Colonic mucosa (tissue), 4 donors: ENCODE data around the gene CCDC9. TPM values are rescaled to one million over a fixed set of nuclear protein-coding genes. Genes with fewer than 3 reads are reported as not detected.

ENCODE experiments used
- DNase-seq: peaks from one replicate; pipeline ENCODE4 v3.0.0-alpha.2; 2020
- H3K27ac ChIP-seq: fragments of 200-600 bp; one replicate; pipeline ENCODE4 v1.8.0; 2021
- H3K27me3 ChIP-seq: fragments of 200-600 bp; one replicate; pipeline ENCODE4 v1.8.0; 2021
- H3K36me3 ChIP-seq: fragments of 200-600 bp; one replicate; pipeline ENCODE4 v1.8.0; 2021
- H3K4me1 ChIP-seq: fragments of 200-600 bp; one replicate; pipeline ENCODE4 v1.8.0; 2021; ENCODE audit warnings: mild to moderate bottlenecking
- H3K4me3 ChIP-seq: fragments of 200-600 bp; one replicate; pipeline ENCODE4 v1.8.0; 2021
- H3K9ac ChIP-seq, 2 donors: one replicate each; pipeline ENCODE4 v1.7.0; 2013; ENCODE audit warnings: control low read depth in 2 of 2, low read depth in 2 of 2, low read length in 2 of 2
- H3K9me3 ChIP-seq: fragments of 200-600 bp; one replicate; pipeline ENCODE4 v1.8.0; 2021
- intact Hi-C: fragments of 100-400 bp; cut with DNase I; formaldehyde crosslinking; loops from one replicate; pipeline ENCODE4 v1.14.1; 2022
- total RNA-seq, 2 donors: library from RNA; stranded (reverse); fragmentation: NEBNext Ultra II Directional in 1 of 2; extraction: Animal tissue kit (Norgen Biotek cat#: 25700) in 1 of 2; gene quantifications; one replicate each; pipeline ENCODE4 v1.2.1, GENCODE V29; 2021
- TF ChIP-seq, protein P1 (sequence below): fragments of 200-600 bp; IDR thresholded peaks from one replicate; pipeline ENCODE4 v1.8.0; 2022; ENCODE audit warnings: antibody characterized with exemption, mild to moderate bottlenecking
- donor health status: healthy.
- donor health status: DM: no; HTN: no; CAD: no.
- donor health status: DM: no; HTN: no; CAD: no.

CCDC9 gene
- total RNA-seq = 10 to 100 TPM; 27.2 to 37.3 TPM

DNA sequence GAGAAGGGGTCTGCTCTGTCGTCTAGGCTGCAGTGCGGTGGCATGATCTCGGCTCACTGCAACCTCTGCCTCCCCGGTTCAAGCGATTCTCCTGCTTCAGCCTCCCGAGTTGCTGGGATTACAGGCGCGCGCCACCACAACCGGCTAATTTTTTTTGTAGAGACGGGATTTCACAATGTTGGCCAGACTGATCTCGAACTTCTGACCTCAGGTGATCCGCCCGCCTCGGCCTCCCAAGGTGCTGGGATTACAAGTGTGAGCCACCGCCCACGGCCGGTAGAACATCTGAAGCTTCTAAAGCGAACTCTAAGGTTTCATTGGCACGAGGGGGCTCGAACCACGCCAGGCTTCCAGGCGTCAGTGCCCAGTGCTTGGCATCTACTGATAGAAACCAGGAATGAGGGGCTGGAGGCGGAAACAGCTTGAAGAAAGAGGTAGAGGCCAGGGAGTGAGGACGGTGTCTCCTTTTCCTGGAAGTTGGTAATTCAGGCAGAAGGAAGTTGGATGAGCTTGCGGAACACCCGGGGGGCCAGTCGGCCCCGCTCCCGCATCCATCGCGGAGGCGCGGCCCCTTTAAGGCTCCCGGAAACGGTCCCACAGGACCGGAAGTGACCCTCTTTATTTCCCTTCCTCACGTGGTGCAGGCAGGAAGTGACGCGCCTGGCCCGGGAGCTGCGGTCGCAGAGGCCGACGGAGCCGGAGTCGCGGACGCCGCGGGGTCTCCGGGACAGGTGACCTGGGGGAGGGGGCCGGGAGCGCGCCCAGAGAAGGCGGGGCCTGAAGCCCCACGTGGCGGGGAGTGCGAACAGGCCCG is at the start of gene CCDC9:
Gene CCDC9, plus strand, starts transcription at position 647 of the 814 bp plus-strand sequence. CDS start 1,876 bp downstream, outside the sequence.
- no peaks in the 10 kb centered on the region for H3K36me3 ChIP-seq
- H3K27me3 ChIP-seq = no peaks in the 10 kb centered on the region
- peak within 1 kb of the TSS; percentile 90 for H3K27ac ChIP-seq
- TF ChIP-seq, protein P1, sequence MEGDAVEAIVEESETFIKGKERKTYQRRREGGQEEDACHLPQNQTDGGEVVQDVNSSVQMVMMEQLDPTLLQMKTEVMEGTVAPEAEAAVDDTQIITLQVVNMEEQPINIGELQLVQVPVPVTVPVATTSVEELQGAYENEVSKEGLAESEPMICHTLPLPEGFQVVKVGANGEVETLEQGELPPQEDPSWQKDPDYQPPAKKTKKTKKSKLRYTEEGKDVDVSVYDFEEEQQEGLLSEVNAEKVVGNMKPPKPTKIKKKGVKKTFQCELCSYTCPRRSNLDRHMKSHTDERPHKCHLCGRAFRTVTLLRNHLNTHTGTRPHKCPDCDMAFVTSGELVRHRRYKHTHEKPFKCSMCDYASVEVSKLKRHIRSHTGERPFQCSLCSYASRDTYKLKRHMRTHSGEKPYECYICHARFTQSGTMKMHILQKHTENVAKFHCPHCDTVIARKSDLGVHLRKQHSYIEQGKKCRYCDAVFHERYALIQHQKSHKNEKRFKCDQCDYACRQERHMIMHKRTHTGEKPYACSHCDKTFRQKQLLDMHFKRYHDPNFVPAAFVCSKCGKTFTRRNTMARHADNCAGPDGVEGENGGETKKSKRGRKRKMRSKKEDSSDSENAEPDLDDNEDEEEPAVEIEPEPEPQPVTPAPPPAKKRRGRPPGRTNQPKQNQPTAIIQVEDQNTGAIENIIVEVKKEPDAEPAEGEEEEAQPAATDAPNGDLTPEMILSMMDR = no peak
- no peaks in the 10 kb centered on the region for H3K9me3 ChIP-seq
- peak; percentile 96 for DNase-seq
- H3K4me3 ChIP-seq = peak within 1 kb of the TSS; percentile 44
- H3K4me1 ChIP-seq = no peaks in the 10 kb centered on the region
- intact Hi-C loops = no loop called here
- peak within 1 kb of the TSS; percentile 80 to 86 for H3K9ac ChIP-seq

DNA sequence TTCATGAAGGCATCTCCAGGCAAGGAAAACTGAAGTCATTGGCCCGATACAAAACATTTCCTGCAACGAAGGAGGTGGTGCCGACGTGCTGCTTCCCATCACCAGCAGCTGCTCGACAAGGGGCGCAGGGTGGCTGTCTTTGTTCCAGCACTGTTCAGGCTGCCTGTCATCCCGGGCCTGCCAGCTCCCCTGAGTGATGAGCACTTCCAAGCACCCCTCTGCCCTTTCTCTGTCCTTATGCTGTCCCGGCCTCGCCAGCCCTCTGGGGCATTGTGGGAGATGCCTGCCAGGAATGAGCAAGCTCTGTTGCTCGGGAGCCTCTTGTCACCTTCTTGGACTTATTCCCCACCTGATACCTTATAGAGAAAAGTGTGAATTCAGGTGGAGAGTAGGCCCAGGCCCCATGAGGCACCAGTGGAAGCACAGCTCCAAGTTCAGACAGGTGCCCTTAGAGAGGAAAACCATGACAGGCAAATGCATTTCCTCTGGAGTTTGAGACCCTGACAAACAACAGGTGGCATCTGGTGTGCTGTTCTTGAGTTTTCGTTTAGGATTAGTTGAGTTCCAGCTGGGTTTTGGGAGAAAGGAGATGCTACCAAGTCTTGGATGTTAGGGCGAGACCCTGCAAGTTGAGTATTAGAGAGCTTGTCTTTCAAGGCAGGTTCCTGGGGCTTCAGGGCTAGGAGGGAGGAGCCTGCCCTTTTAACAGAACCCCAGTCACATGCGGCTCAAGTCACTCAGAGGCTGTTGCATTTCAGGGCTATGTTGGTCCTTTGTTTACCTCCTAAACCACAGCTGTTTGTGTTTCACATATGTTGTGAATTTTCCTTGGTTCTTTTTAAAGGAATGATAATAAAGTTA is 46.8 kb upstream of the CCDC9 start:
- TF ChIP-seq, protein P1 = no peak
- Histone ChIP-seq H3K4me1 (no peaks in the 10 kb centered on the region), H3K27me3 (no peaks in the 10 kb centered on the region), H3K9me3 (no peaks in the 10 kb centered on the region), H3K27ac (no peak overlapping the region), H3K36me3 (peaks cover 6% of the 10 kb centered on the region), H3K9ac (no peak overlapping the region), H3K4me3 (no peak overlapping the region)
- intact Hi-C loops = loop anchor here (1.0 to 10.0 kb wide), 2 partner anchors 35 to 55 kb away; no protein-coding TSS in a partner anchor
- DNase-seq = no peak

DNA sequence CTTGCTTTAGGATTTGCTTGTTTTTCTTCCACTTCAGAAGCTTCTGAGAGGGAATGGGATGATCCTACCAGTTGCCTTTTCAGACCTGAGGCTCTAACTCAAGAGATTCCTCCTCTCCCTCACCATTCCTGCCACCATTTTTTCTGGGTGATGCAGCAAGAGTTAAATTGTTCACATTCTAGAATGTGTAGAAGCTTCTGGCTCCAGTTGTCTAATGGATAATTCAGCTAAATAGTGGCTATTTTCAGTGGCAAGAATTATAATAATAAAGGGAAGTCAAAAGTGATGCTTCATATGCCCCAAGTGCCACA is 46.2 kb upstream of the CCDC9 start:
- H3K9me3 ChIP-seq = no peaks in the 10 kb centered on the region
- no peaks in the 10 kb centered on the region for H3K4me1 ChIP-seq
- no peaks in the 10 kb centered on the region for H3K27me3 ChIP-seq
- DNase-seq = no peak
- H3K27ac ChIP-seq = no peak overlapping the region
- TF ChIP-seq, protein P1 = no peak
- intact Hi-C loops = loop anchor here (1.0 kb wide), 1 partner anchor 34 kb away; no protein-coding TSS in a partner anchor
- peaks cover 6% of the 10 kb centered on the region for H3K36me3 ChIP-seq
- H3K9ac ChIP-seq = no peak overlapping the region
- H3K4me3 ChIP-seq = no peak overlapping the region

DNA sequence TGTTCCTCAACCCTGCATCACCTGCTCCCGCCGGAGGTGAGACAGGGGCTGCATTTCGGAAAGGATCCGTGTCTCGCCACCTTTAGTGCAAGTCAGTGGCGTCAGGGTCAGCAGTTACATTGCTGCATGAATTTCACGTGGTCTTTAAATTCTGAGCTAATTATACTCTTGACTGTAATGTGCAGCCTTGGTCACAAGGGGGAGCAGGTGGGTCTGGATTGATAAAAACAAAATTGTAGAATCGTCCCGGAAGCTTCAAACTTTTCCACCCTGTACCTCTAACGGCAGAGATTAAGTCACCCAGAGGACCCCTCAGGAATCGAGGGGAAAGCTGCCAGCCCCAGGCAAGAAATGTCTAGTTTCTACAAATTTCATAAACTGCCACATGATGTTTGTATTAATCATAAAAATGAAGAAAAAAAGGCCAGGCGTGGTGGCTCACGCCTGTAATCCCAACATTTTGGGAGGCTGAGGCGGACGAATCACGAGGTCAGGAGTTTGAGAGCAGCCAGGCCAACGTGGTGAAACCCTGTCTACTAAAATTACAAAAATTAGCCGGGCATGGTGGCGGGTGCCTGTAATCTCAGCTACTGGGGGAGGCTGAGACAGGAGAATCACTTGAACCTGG is 45.5 kb upstream of the CCDC9 start:
- Histone ChIP-seq H3K4me1 (no peaks in the 10 kb centered on the region), H3K9ac (no peak overlapping the region), H3K9me3 (no peaks in the 10 kb centered on the region), H3K27me3 (no peaks in the 10 kb centered on the region), H3K4me3 (no peak overlapping the region), H3K36me3 (peaks cover 1% of the 10 kb centered on the region), H3K27ac (peak overlapping the region; percentile 40)
- intact Hi-C loops = loop anchor here (1.0 kb wide), 1 partner anchor 33 kb away; no protein-coding TSS in a partner anchor
- TF ChIP-seq, protein P1 = peak; percentile 79
- DNase-seq = peak; percentile 92

DNA sequence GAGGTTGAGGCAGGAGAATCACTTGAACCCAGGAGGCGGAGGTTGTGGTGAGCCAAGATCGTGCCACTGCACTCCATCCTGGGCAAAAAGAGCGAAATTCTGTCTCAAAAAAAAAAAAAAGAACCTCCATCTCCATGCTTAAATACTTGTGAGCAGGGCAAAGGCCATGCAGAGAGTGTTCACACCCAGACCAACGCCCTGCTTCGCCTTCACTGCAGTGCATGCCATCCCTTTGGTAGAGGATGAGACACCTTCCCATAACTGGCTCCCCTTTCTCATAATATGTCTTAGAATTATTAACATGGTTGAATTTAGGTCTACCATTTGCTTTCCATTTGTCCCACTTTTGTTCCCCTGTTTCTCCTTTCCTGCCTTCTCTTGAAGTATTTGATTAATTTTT is 40.7 kb upstream of the CCDC9 start:
- no peak overlapping the region for H3K4me3 ChIP-seq
- DNase-seq = peak; percentile 77
- no peaks in the 10 kb centered on the region for H3K9me3 ChIP-seq
- TF ChIP-seq, protein P1 = no peak
- no peaks in the 10 kb centered on the region for H3K36me3 ChIP-seq
- no peaks in the 10 kb centered on the region for H3K4me1 ChIP-seq
- intact Hi-C loops = no loop called here
- no peak overlapping the region for H3K9ac ChIP-seq
- peak overlapping the region; percentile 25 for H3K27ac ChIP-seq
- H3K27me3 ChIP-seq = no peaks in the 10 kb centered on the region
